Activated B cell treated with CpG ODN at 0.5 μM for 24 hours (primary cell): ENCODE data around the gene GLI3. TPM values are rescaled to one million over a fixed set of nuclear protein-coding genes. Genes with fewer than 3 reads are reported as not detected.

Experiments
- ATAC-seq: fragments of 200-7000 bp; cut with Tn5 transposase; one replicate; pipeline ENCODE4 v1.10.0; 2021; ENCODE audit warnings: low read depth, mild to moderate bottlenecking, moderate library complexity
- CTCF ChIA-PET: fragments of 350-600 bp; sonication (Branson Sonifier 250); formaldehyde crosslinking; loops from one replicate; lab custom pipeline; 2021; ENCODE audit warnings: antibody characterized with exemption; lab: Charles Lee
- POLR2A ChIA-PET: fragments of 350-600 bp; sonication (Branson Sonifier 250); formaldehyde crosslinking; loops from one replicate; lab custom pipeline; 2021; ENCODE audit warnings: antibody characterized with exemption; lab: Charles Lee
- DNase-seq: peaks from one replicate; pipeline ENCODE4 v3.0.0; 2022
- H3K27ac Mint-ChIP-seq: one replicate; pipeline ENCODE4 v1.8.0; 2020; ENCODE audit warnings: mixed read lengths
- H3K27me3 Mint-ChIP-seq: one replicate; pipeline ENCODE4 v1.8.0; 2021; ENCODE audit warnings: mixed read lengths
- H3K36me3 Mint-ChIP-seq: one replicate; pipeline ENCODE4 v1.8.0; 2021; ENCODE audit warnings: low read depth, mixed read lengths
- H3K4me1 Mint-ChIP-seq: one replicate; pipeline ENCODE4 v1.8.0; 2021; ENCODE audit warnings: mixed read lengths
- H3K4me3 Mint-ChIP-seq: one replicate; pipeline ENCODE4 v1.8.0; 2020; ENCODE audit warnings: mild to moderate bottlenecking, mixed read lengths
- H3K9me3 Mint-ChIP-seq: one replicate; pipeline ENCODE4 v1.8.0; 2020; ENCODE audit warnings: mixed read lengths
- CTCF ChIP-seq: fragments of 200-600 bp; IDR thresholded peaks from one replicate; pipeline ENCODE4 v1.8.0; 2022; ENCODE audit warnings: antibody characterized with exemption, mild to moderate bottlenecking
- intact Hi-C: fragments of 100-400 bp; cut with micrococcal nuclease; formaldehyde crosslinking; loops from one replicate; pipeline ENCODE4 v1.15.1; 2024
- total RNA-seq: library from RNA; stranded (reverse); gene quantifications from 2 replicates; pipeline ENCODE4 v1.2.3, GENCODE V29; 2022

GLI3 gene
- total RNA-seq, 1 donor from 2014 or later = not detected

GRCh38 chr7:42227541-42227935 lies 9.5 kb downstream of the GLI3 start:
- no peaks in the 10 kb centered on the region for H3K9me3 Mint-ChIP-seq
- intact Hi-C loops = no loop called here
- CTCF ChIA-PET = no interaction called here
- H3K27ac Mint-ChIP-seq = no peak overlapping the region
- no peak overlapping the region for H3K4me3 Mint-ChIP-seq
- POLR2A ChIA-PET = no interaction called here
- TF ChIP-seq CTCF = no peak
- DNase-seq = no peak
- H3K27me3 Mint-ChIP-seq = peaks cover 49% of the 10 kb centered on the region
- no peak for ATAC-seq
- H3K4me1 Mint-ChIP-seq = peaks cover 6% of the 10 kb centered on the region
- no peaks in the 10 kb centered on the region for H3K36me3 Mint-ChIP-seq

GRCh38 chr7:42227021-42227420 lies 10.0 kb downstream of the GLI3 start:
- ATAC-seq (no peak), DNase-seq (no peak)
- H3K9me3 Mint-ChIP-seq = no peaks in the 10 kb centered on the region
- no peak overlapping the region for H3K4me3 Mint-ChIP-seq
- H3K36me3 Mint-ChIP-seq = no peaks in the 10 kb centered on the region
- CTCF ChIA-PET = no interaction called here
- POLR2A ChIA-PET = no interaction called here
- intact Hi-C loops = no loop called here
- H3K27ac Mint-ChIP-seq = no peak overlapping the region
- peaks cover 44% of the 10 kb centered on the region for H3K27me3 Mint-ChIP-seq
- TF ChIP-seq CTCF = no peak
- H3K4me1 Mint-ChIP-seq = peaks cover 6% of the 10 kb centered on the region

GRCh38 chr7:42226354-42226941 lies 10.6 kb downstream of the GLI3 start:
- Mint-ChIP-seq H3K9me3 (no peaks in the 10 kb centered on the region), H3K4me1 (peaks cover 6% of the 10 kb centered on the region), H3K27ac (no peak overlapping the region), H3K4me3 (no peak overlapping the region), H3K27me3 (peaks cover 44% of the 10 kb centered on the region), H3K36me3 (no peaks in the 10 kb centered on the region)
- ChIA-PET POLR2A (no interaction called here), CTCF (no interaction called here)
- intact Hi-C loops = no loop called here
- DNase-seq = no peak
- no peak for TF ChIP-seq CTCF
- no peak for ATAC-seq

- intact Hi-C loops = no loop called here
- Mint-ChIP-seq H3K36me3 (no peaks in the 10 kb centered on the region), H3K9me3 (no peaks in the 10 kb centered on the region), H3K4me3 (no peak overlapping the region), H3K4me1 (peaks cover 6% of the 10 kb centered on the region), H3K27me3 (peaks cover 40% of the 10 kb centered on the region), H3K27ac (no peak overlapping the region)
- no peak for DNase-seq
- CTCF ChIA-PET = no interaction called here
- POLR2A ChIA-PET = no interaction called here
- no peak for TF ChIP-seq CTCF
- no peak for ATAC-seq
Measured at GRCh38 chr7:42224391-42225003, 12.5 kb downstream of the GLI3 start.

GRCh38 chr7:42222891-42223290 lies 14.1 kb downstream of the GLI3 start:
- DNase-seq (no peak), ATAC-seq (no peak)
- ChIA-PET CTCF (no interaction called here), POLR2A (no interaction called here)
- Mint-ChIP-seq H3K4me3 (no peak overlapping the region), H3K9me3 (no peaks in the 10 kb centered on the region), H3K27ac (no peak overlapping the region), H3K4me1 (peaks cover 6% of the 10 kb centered on the region), H3K36me3 (no peaks in the 10 kb centered on the region), H3K27me3 (peaks cover 26% of the 10 kb centered on the region)
- TF ChIP-seq CTCF = no peak
- intact Hi-C loops = no loop called here
